Smooth muscle cell (in vitro differentiated cells): Measurements from ENCODE around the gene GYG1. TPM values are rescaled to one million over a fixed set of nuclear protein-coding genes. Genes with fewer than 3 reads are reported as not detected.

ENCODE experiments used
- DNase-seq: peaks from one replicate; lab custom pipeline; 2025; ENCODE audit not compliant: unreplicated experiment; lab: John Stamatoyannopoulos, UW
- H2AFZ ChIP-seq: fragments of 200-600 bp; sonication (generic); 2 replicates; pipeline ENCODE4 v1.6.0; 2016; ENCODE audit warnings: antibody characterized with exemption, low read depth, mild to moderate bottlenecking
- H3F3A ChIP-seq: fragments of 200-600 bp; sonication (generic); 2 replicates; pipeline ENCODE4 v1.6.0; 2017; ENCODE audit warnings: antibody characterized with exemption, low read depth
- H3K27ac ChIP-seq: fragments of 200-600 bp; sonication (generic); 2 replicates; pipeline ENCODE4 v1.5.1; 2016; ENCODE audit warnings: low read depth, mild to moderate bottlenecking
- H3K27me3 ChIP-seq: fragments of 200-600 bp; sonication (generic); 2 replicates; pipeline ENCODE4 v1.6.1; 2016; ENCODE audit warnings: low read depth, mild to moderate bottlenecking
- H3K36me3 ChIP-seq: fragments of 200-600 bp; sonication (generic); 2 replicates; pipeline ENCODE4 v1.5.1; 2016; ENCODE audit warnings: low read depth
- H3K4me1 ChIP-seq: fragments of 200-600 bp; sonication (generic); 2 replicates; pipeline ENCODE4 v1.5.1; 2016; ENCODE audit warnings: low read depth
- H3K4me2 ChIP-seq: fragments of 200-600 bp; sonication (generic); 2 replicates; pipeline ENCODE4 v1.6.0; 2016; ENCODE audit warnings: mild to moderate bottlenecking
- H3K4me3 ChIP-seq: fragments of 200-600 bp; sonication (generic); 2 replicates; pipeline ENCODE4 v1.5.1; 2016; ENCODE audit warnings: mild to moderate bottlenecking
- H3K79me2 ChIP-seq: fragments of 200-600 bp; sonication (generic); 2 replicates; pipeline ENCODE4 v1.6.0; 2016; ENCODE audit warnings: low read depth, mild to moderate bottlenecking
- H3K9ac ChIP-seq: fragments of 200-600 bp; sonication (generic); 2 replicates; pipeline ENCODE4 v1.6.0; 2016; ENCODE audit warnings: low read depth
- H3K9me3 ChIP-seq: fragments of 200-600 bp; sonication (generic); replicated peaks from 2 replicates; pipeline ENCODE4 v1.5.1; 2016; ENCODE audit warnings: low read depth
- H4K20me1 ChIP-seq: fragments of 200-600 bp; sonication (generic); 2 replicates; pipeline ENCODE4 v1.6.0; 2016; ENCODE audit warnings: low read depth
- WGBS: methylation state at CpG from one replicate; pipeline ENCODE4 v1.1.7; 2016; ENCODE audit warnings: low lambda C conversion rate; 5-methylcytosine and 5-hydroxymethylcytosine counted together
- polyA plus RNA-seq: library from polyadenylated mRNA; unstranded; fragments of >200 nt; fragmentation: Nextera tagmentation; extraction: Ambion mirVana; gene quantifications from 2 replicates; pipeline ENCODE4 v1.2.1, GENCODE V29; 2016
- total RNA-seq: library from RNA; depleted of rRNA; stranded (reverse); fragments of >200 nt; gene quantifications from 2 replicates; pipeline ENCODE4 v1.2.3, GENCODE V29; 2014
- TF ChIP-seq, protein P1 (sequence below): fragments of 200-600 bp; sonication (generic); IDR thresholded peaks from 2 replicates; pipeline ENCODE4 v1.5.1; 2017; ENCODE audit warnings: borderline replicate concordance, mild to moderate bottlenecking, antibody characterized with exemption; ENCODE audit not compliant: insufficient read depth, poor library complexity, severe bottlenecking

The GYG1 gene
- total and polyA plus RNA-seq, 2 experiments from 2014 or later, result 13.6 to 29.8 TPM

DNA sequence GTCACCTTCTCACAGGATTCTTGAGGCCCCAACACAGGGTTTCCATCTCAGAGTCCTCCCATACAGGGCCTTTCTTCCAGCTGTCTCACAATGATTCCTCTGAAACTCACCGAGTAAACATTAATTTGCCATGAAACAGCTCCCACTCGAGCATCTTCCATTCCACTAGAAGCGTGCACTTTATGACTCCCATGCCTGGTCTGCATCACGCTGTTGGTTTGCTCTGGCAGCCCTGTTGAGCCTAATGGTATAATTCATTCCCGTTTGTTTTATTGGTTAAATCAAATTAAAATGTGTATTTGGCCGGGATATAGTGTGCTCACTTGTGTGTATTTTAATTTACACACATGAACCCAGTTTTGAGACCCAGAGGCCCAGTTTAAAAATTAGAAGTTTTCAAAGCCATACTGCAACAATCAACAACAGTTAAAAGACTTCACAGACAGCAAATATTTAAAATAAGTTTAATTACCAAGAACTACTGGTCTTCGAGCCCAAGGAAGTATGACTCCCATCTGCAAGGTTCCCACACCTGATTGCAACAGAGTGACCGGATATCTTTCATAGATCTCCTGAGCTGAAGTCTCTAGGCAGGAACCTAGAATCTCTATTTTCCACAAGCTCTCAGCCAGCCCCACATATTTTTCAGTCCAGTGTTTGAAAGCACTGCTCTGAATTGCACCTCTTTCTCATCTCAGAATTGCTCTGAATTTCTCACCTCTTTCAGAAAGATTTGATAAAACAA is 42.3 kb upstream of the GYG1 start:
- 84% methylated on average over 8 of the region's 8 CpGs for WGBS
- H3K9ac ChIP-seq, result no peak overlapping the region
- H3K4me1 ChIP-seq, result no peaks in the 10 kb centered on the region
- H3K79me2 ChIP-seq, result no peaks in the 10 kb centered on the region
- no peak overlapping the region for H3K27ac ChIP-seq
- H3K27me3 ChIP-seq, result no peaks in the 10 kb centered on the region
- H3K9me3 ChIP-seq, result no peaks in the 10 kb centered on the region
- no peaks in the 10 kb centered on the region for H3F3A ChIP-seq
- no peak overlapping the region for H3K4me3 ChIP-seq
- H3K36me3 ChIP-seq, result no peaks in the 10 kb centered on the region
- H4K20me1 ChIP-seq, result no peaks in the 10 kb centered on the region
- DNase-seq, result no peak
- TF ChIP-seq, protein P1, sequence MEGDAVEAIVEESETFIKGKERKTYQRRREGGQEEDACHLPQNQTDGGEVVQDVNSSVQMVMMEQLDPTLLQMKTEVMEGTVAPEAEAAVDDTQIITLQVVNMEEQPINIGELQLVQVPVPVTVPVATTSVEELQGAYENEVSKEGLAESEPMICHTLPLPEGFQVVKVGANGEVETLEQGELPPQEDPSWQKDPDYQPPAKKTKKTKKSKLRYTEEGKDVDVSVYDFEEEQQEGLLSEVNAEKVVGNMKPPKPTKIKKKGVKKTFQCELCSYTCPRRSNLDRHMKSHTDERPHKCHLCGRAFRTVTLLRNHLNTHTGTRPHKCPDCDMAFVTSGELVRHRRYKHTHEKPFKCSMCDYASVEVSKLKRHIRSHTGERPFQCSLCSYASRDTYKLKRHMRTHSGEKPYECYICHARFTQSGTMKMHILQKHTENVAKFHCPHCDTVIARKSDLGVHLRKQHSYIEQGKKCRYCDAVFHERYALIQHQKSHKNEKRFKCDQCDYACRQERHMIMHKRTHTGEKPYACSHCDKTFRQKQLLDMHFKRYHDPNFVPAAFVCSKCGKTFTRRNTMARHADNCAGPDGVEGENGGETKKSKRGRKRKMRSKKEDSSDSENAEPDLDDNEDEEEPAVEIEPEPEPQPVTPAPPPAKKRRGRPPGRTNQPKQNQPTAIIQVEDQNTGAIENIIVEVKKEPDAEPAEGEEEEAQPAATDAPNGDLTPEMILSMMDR, result no peak
- no peak overlapping the region for H2AFZ ChIP-seq
- H3K4me2 ChIP-seq, result no peak overlapping the region

GRCh38 chr3:148950806-148951205 is 40.5 kb upstream of the GYG1 start:
- Histone ChIP-seq H3K27ac (peak overlapping the region; percentile 60), H3K9me3 (no peaks in the 10 kb centered on the region), H3K36me3 (no peaks in the 10 kb centered on the region), H3K4me2 (peak overlapping the region; percentile 33), H3F3A (peaks cover 2% of the 10 kb centered on the region), H3K79me2 (no peaks in the 10 kb centered on the region), H3K4me1 (peaks cover 1% of the 10 kb centered on the region), H3K27me3 (no peaks in the 10 kb centered on the region), H4K20me1 (no peaks in the 10 kb centered on the region), H3K4me3 (no peak overlapping the region), H3K9ac (no peak overlapping the region), H2AFZ (peak overlapping the region; percentile 34)
- DNase-seq, result no peak
- 38% methylated on average over 1 of the region's 1 CpG for WGBS
- TF ChIP-seq, protein P1, result peak; percentile 19

- peak overlapping the region; percentile 33 for H3K4me2 ChIP-seq
- H3K36me3 ChIP-seq, result no peaks in the 10 kb centered on the region
- 50% methylated on average over 4 of the region's 4 CpGs for WGBS
- peaks cover 4% of the 10 kb centered on the region for H3K4me1 ChIP-seq
- peak overlapping the region; percentile 34 for H2AFZ ChIP-seq
- no peaks in the 10 kb centered on the region for H3K79me2 ChIP-seq
- H3K4me3 ChIP-seq, result no peak overlapping the region
- H3K27ac ChIP-seq, result peak overlapping the region; percentile 60
- H3K27me3 ChIP-seq, result no peaks in the 10 kb centered on the region
- no peaks in the 10 kb centered on the region for H3K9me3 ChIP-seq
- H3K9ac ChIP-seq, result no peak overlapping the region
- TF ChIP-seq, protein P1, result no peak
- no peak for DNase-seq
- peaks cover 3% of the 10 kb centered on the region for H3F3A ChIP-seq
- H4K20me1 ChIP-seq, result no peaks in the 10 kb centered on the region
Observed at GRCh38 chr3:148951599-148952361, 39.6 kb upstream of the GYG1 start.
